Ishikawa (cell line): ENCODE results near the gene BCR.

Experiments
- CEBPB ChIP-seq: IDR thresholded peaks from 2 replicates; pipeline ENCODE4 v1.6.1; 2012
- CREB1 ChIP-seq: IDR thresholded peaks from 2 replicates; pipeline ENCODE4 v1.6.1; 2012; ENCODE audit warnings: low read depth
- EGR1 ChIP-seq: IDR thresholded peaks from 2 replicates; pipeline ENCODE4 v1.6.1; 2012
- EP300 ChIP-seq: IDR thresholded peaks from 2 replicates; pipeline ENCODE4 v1.6.1; 2012; ENCODE audit warnings: borderline replicate concordance
- FOXM1 ChIP-seq: IDR thresholded peaks from 2 replicates; pipeline ENCODE4 v1.6.1; 2012; ENCODE audit warnings: low read depth, borderline replicate concordance
- NFIC ChIP-seq: IDR thresholded peaks from 2 replicates; pipeline ENCODE4 v1.6.1; 2012
- RAD21 ChIP-seq: IDR thresholded peaks from 2 replicates; pipeline ENCODE4 v1.6.1; 2012; ENCODE audit warnings: low read depth
- TAF1 ChIP-seq: IDR thresholded peaks from 2 replicates; pipeline ENCODE4 v1.6.1; 2012; ENCODE audit warnings: low read depth, mild to moderate bottlenecking
- TCF12 ChIP-seq: IDR thresholded peaks from 2 replicates; pipeline ENCODE4 v1.6.1; 2012; ENCODE audit warnings: low read depth
- TEAD4 ChIP-seq: IDR thresholded peaks from 2 replicates; pipeline ENCODE4 v1.6.1; 2012
- YY1 ChIP-seq: IDR thresholded peaks from 2 replicates; pipeline ENCODE4 v1.6.1; 2012; ENCODE audit warnings: low read depth
- ZBTB7A ChIP-seq: IDR thresholded peaks from 2 replicates; pipeline ENCODE4 v1.6.1; 2012; ENCODE audit warnings: low read depth
- TF ChIP-seq, protein P1 (sequence below): IDR thresholded peaks from 2 replicates; pipeline ENCODE4 v1.6.1; 2012
- TF ChIP-seq, protein P2 (sequence below): IDR thresholded peaks from 2 replicates; pipeline ENCODE4 v1.6.1; 2012; ENCODE audit warnings: low read depth, mild to moderate bottlenecking
- TF ChIP-seq, protein P3 (sequence below): IDR thresholded peaks from 2 replicates; pipeline ENCODE4 v1.6.1; 2012

BCR gene

DNA sequence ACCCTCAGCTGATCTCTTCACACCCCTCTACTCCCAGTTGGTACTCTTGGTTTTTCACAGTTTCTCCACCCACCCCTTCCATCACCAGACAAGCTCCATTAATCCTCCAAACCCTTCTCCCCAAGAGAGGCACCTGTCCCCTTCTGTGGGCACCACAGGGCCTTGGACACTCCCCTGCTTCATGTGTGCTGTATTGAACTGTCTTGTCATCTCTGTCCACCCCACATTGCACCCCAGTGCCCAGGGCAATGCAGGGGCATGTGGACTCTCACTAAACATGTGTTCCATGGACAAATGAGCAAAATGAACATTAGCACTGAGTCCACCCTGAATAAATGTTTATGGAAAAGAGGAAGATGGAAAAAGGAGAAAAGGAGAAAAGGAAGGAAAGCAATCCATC, 181.4 kb downstream of the BCR start:
- TF ChIP-seq, protein P1, sequence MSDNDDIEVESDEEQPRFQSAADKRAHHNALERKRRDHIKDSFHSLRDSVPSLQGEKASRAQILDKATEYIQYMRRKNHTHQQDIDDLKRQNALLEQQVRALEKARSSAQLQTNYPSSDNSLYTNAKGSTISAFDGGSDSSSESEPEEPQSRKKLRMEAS, result no peak
- no peak for TF ChIP-seq EP300
- TF ChIP-seq ZBTB7A, result no peak
- no peak for TF ChIP-seq TAF1
- no peak for TF ChIP-seq FOXM1
- no peak for TF ChIP-seq CEBPB
- TF ChIP-seq TCF12, result no peak
- no peak for TF ChIP-seq NFIC
- no peak for TF ChIP-seq TEAD4
- TF ChIP-seq, protein P2, sequence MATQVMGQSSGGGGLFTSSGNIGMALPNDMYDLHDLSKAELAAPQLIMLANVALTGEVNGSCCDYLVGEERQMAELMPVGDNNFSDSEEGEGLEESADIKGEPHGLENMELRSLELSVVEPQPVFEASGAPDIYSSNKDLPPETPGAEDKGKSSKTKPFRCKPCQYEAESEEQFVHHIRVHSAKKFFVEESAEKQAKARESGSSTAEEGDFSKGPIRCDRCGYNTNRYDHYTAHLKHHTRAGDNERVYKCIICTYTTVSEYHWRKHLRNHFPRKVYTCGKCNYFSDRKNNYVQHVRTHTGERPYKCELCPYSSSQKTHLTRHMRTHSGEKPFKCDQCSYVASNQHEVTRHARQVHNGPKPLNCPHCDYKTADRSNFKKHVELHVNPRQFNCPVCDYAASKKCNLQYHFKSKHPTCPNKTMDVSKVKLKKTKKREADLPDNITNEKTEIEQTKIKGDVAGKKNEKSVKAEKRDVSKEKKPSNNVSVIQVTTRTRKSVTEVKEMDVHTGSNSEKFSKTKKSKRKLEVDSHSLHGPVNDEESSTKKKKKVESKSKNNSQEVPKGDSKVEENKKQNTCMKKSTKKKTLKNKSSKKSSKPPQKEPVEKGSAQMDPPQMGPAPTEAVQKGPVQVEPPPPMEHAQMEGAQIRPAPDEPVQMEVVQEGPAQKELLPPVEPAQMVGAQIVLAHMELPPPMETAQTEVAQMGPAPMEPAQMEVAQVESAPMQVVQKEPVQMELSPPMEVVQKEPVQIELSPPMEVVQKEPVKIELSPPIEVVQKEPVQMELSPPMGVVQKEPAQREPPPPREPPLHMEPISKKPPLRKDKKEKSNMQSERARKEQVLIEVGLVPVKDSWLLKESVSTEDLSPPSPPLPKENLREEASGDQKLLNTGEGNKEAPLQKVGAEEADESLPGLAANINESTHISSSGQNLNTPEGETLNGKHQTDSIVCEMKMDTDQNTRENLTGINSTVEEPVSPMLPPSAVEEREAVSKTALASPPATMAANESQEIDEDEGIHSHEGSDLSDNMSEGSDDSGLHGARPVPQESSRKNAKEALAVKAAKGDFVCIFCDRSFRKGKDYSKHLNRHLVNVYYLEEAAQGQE, result no peak
- TF ChIP-seq, protein P3, sequence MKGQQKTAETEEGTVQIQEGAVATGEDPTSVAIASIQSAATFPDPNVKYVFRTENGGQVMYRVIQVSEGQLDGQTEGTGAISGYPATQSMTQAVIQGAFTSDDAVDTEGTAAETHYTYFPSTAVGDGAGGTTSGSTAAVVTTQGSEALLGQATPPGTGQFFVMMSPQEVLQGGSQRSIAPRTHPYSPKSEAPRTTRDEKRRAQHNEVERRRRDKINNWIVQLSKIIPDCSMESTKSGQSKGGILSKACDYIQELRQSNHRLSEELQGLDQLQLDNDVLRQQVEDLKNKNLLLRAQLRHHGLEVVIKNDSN, result no peak
- no peak for TF ChIP-seq RAD21
- no peak for TF ChIP-seq YY1

DNA sequence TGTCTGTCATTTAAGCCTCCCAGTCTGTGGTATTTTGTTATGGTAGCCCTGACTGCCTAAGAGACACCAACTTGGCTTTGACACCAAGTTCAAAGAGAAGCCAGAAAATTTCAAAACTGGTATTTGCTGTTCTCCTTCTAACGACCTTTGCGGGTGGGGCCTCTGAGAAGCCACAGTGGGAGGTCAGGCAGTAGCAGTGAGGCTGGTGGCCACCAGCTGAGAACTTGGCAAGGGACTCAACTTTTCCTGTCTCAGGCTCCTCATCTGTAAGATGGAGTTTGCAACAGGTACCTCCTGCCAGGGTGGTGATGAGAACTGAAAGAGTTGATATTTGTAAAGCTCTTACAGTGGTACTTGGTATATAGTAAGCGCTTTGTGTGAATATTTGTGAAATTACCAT, 183.4 kb downstream of the BCR start:
- TF ChIP-seq TCF12 (0 out of 2 replicates have a peak, but pooled peaks have one; percentile 23), ZBTB7A (no peak), CEBPB (no peak), FOXM1 (no peak), TAF1 (no peak), RAD21 (no peak), CREB1 (no peak), EP300 (peak; percentile 31; the same call in 1 of the 2 replicates), YY1 (no peak), TEAD4 (peak; percentile 31; the same call in 1 of the 2 replicates), NFIC (peak; percentile 90)
- TF ChIP-seq, protein P3, result no peak
- TF ChIP-seq, protein P1, result 0 out of 2 replicates have a peak, but pooled peaks have one; percentile 11

DNA sequence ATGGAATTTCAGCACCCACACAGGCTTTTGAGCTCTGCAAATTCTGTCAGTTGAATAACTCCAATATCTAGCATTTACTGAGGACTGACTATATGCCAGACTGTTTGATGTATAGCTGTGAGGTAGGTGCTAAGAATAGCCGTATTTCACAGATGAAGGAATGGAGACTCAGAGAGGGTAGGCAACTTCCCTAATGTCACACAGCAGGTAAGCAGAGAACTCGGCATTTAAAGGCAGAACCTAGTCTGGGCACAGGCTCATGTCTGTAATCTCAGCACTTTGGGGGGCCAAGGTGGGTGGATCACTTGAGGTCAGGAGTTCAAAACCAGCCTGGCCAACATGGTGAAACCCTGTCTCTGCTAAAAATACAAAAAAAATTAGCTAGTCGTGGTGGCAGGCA, 184.1 kb downstream of the BCR start:
- TF ChIP-seq CREB1 (no peak), EP300 (no peak), CEBPB (no peak), ZBTB7A (no peak), TAF1 (no peak)
- TF ChIP-seq, protein P3, result no peak

DNA sequence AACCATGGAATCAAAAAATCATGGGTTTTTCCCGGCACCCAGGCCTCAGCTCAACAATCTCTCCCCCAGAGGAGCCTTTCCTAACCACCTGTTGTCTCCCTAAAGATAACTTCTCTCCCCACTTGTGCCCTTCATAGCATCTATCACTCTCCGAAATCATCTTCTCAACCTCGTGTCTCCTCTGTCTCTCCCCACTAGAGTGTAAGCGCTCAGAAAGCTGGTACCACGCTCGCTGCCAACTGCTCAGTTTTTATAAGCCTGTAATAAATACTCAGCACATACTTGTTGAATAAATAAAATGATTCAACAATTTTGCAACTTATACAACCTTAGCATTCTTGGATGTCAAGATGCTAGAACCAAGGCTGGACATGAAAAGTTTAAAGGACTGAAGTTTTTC, 185.2 kb downstream of the BCR start:
- TF ChIP-seq NFIC, result no peak
- TF ChIP-seq FOXM1, result no peak
- TF ChIP-seq EGR1, result no peak
- TF ChIP-seq, protein P2, result no peak
- TF ChIP-seq YY1, result no peak
- no peak for TF ChIP-seq TCF12
- no peak for TF ChIP-seq TAF1
- TF ChIP-seq, protein P3, result no peak
- no peak for TF ChIP-seq EP300
- no peak for TF ChIP-seq CREB1
- no peak for TF ChIP-seq CEBPB
- no peak for TF ChIP-seq TEAD4
- no peak for TF ChIP-seq ZBTB7A

DNA sequence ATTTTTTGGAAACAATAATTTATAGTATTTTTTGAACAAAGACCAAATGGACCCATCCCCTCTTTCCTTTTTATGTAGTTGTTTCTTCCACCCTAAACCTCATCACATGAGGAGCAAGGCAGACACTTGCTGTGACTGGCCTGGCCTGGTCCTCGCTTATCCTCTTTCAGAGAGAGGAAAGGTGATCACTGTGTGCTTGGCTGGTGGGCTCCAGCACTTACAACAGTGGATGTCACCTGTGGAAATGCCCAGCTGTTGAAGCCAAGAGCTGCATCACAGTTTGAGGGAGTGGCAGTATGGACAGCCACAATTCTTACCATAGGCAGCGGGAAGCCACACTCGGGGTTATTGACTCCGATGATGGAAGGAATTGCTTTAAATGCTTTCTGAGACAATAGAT, 185.7 kb downstream of the BCR start:
- no peak for TF ChIP-seq RAD21
- TF ChIP-seq, protein P2, result no peak
- TF ChIP-seq EP300, result no peak
- TF ChIP-seq, protein P1, result no peak
- TF ChIP-seq TAF1, result no peak
- TF ChIP-seq TEAD4, result no peak
- no peak for TF ChIP-seq NFIC
- no peak for TF ChIP-seq FOXM1
- no peak for TF ChIP-seq EGR1
- no peak for TF ChIP-seq ZBTB7A
- TF ChIP-seq CEBPB, result no peak
- TF ChIP-seq TCF12, result no peak
- TF ChIP-seq, protein P3, result no peak
- TF ChIP-seq YY1, result no peak
- no peak for TF ChIP-seq CREB1
